ENCODE results near the gene PACRG. TPM values are rescaled to one million over a fixed set of nuclear protein-coding genes. Genes with fewer than 3 reads are reported as not detected.

PACRG gene
- total RNA-seq, 2 experiments from 2014 or later = not detected

GRCh38 chr6:163008626-163009025 lies 280.9 kb downstream of the PACRG start:
- no peaks in the 10 kb centered on the region for H3K79me2 ChIP-seq (ENCODE audit: insufficient read depth, low read depth, low read length)
- H3K4me1 ChIP-seq (ENCODE audit: insufficient read depth, low read length, poor library complexity, severe bottlenecking) = no peaks in the 10 kb centered on the region
- CTCF ChIA-PET (ENCODE audit: unreplicated experiment) = no interaction called here
- no peaks in the 10 kb centered on the region for H3K9me2 ChIP-seq (ENCODE audit: insufficient read depth, low read length)
- POLR2A ChIA-PET = interaction anchor here (0.5 to 2.0 kb wide), 4 partner anchors 8 to 1266 kb away, joined by 3 to 5 read pairs (median 4); no protein-coding TSS in a partner anchor
- no peak overlapping the region for H3K4me2 ChIP-seq (ENCODE audit: low read length)
- no peak for DNase-seq (ENCODE audit: low spot score)
- H3K9me3 ChIP-seq (ENCODE audit: low read length) = no peaks in the 10 kb centered on the region
- H3K27ac ChIP-seq (ENCODE audit: low read depth, low read length, poor library complexity, severe bottlenecking) = no peak overlapping the region
- no peaks in the 10 kb centered on the region for H3K36me3 ChIP-seq (ENCODE audit: insufficient read depth, low read length)
- no peak overlapping the region for H2AFZ ChIP-seq (ENCODE audit: low read length)
- intact Hi-C loops (cut with micrococcal nuclease; ENCODE audit: unreplicated experiment) = no loop called here
- no TSS peak for BruUV-seq (replicated peaks)
- H3K4me3 ChIP-seq (ENCODE audit: low read depth, low read length, poor library complexity, severe bottlenecking) = no peak overlapping the region
- no peaks in the 10 kb centered on the region for H4K20me1 ChIP-seq (ENCODE audit: insufficient read depth, low read length)
- TF ChIP-seq EZH2phosphoT487 (IDR thresholded peaks at IDR 0.05; ENCODE audit: borderline replicate concordance, low read depth, low read length) (no peak), CTCF (conservative IDR thresholded peaks at IDR 0.05; ENCODE audit: low read length) (no peak)

GRCh38 chr6:163010145-163010544 lies 282.4 kb downstream of the PACRG start:
- no peaks in the 10 kb centered on the region for H3K9me2 ChIP-seq (ENCODE audit: insufficient read depth, low read length)
- no peaks in the 10 kb centered on the region for H3K79me2 ChIP-seq (ENCODE audit: insufficient read depth, low read depth, low read length)
- CTCF ChIA-PET (ENCODE audit: unreplicated experiment) = no interaction called here
- no TSS peak for BruUV-seq (replicated peaks)
- no peak for TF ChIP-seq EZH2phosphoT487 (IDR thresholded peaks at IDR 0.05; ENCODE audit: borderline replicate concordance, low read depth, low read length)
- TF ChIP-seq CTCF (conservative IDR thresholded peaks at IDR 0.05; ENCODE audit: low read length) = no peak
- H2AFZ ChIP-seq (ENCODE audit: low read length) = no peak overlapping the region
- no peaks in the 10 kb centered on the region for H3K4me1 ChIP-seq (ENCODE audit: insufficient read depth, low read length, poor library complexity, severe bottlenecking)
- H3K27ac ChIP-seq (ENCODE audit: low read depth, low read length, poor library complexity, severe bottlenecking) = no peak overlapping the region
- H3K4me3 ChIP-seq (ENCODE audit: low read depth, low read length, poor library complexity, severe bottlenecking) = no peak overlapping the region
- POLR2A ChIA-PET = interaction anchor here (1.5 to 2.0 kb wide), 2 partner anchors 9 to 11 kb away, joined by 3 to 5 read pairs; no protein-coding TSS in a partner anchor
- intact Hi-C loops (cut with micrococcal nuclease; ENCODE audit: unreplicated experiment) = no loop called here
- no peak for DNase-seq (ENCODE audit: low spot score)
- H4K20me1 ChIP-seq (ENCODE audit: insufficient read depth, low read length) = no peaks in the 10 kb centered on the region
- no peak overlapping the region for H3K4me2 ChIP-seq (ENCODE audit: low read length)
- no peaks in the 10 kb centered on the region for H3K36me3 ChIP-seq (ENCODE audit: insufficient read depth, low read length)
- no peaks in the 10 kb centered on the region for H3K9me3 ChIP-seq (ENCODE audit: low read length)

GRCh38 chr6:163014736-163015135 lies 287.0 kb downstream of the PACRG start:
- intact Hi-C loops (cut with micrococcal nuclease; ENCODE audit: unreplicated experiment) = no loop called here
- CTCF ChIA-PET (ENCODE audit: unreplicated experiment) = no interaction called here
- no peaks in the 10 kb centered on the region for H4K20me1 ChIP-seq (ENCODE audit: insufficient read depth, low read length)

More at GRCh38 chr6:163014736-163015135, 287.0 kb downstream of the PACRG start:
- no peak for DNase-seq (ENCODE audit: low spot score)
- TF ChIP-seq EZH2phosphoT487 (IDR thresholded peaks at IDR 0.05; ENCODE audit: borderline replicate concordance, low read depth, low read length) (no peak), CTCF (conservative IDR thresholded peaks at IDR 0.05; ENCODE audit: low read length) (no peak)
- H3K36me3 ChIP-seq (ENCODE audit: insufficient read depth, low read length) = no peaks in the 10 kb centered on the region
- H3K4me1 ChIP-seq (ENCODE audit: insufficient read depth, low read length, poor library complexity, severe bottlenecking) = no peaks in the 10 kb centered on the region
- H3K4me3 ChIP-seq (ENCODE audit: low read depth, low read length, poor library complexity, severe bottlenecking) = no peak overlapping the region
- no peaks in the 10 kb centered on the region for H3K79me2 ChIP-seq (ENCODE audit: insufficient read depth, low read depth, low read length)
- BruUV-seq (replicated peaks) = no TSS peak
- H3K4me2 ChIP-seq (ENCODE audit: low read length) = no peak overlapping the region
- H3K9me3 ChIP-seq (ENCODE audit: low read length) = no peaks in the 10 kb centered on the region
- H3K9me2 ChIP-seq (ENCODE audit: insufficient read depth, low read length) = no peaks in the 10 kb centered on the region
- POLR2A ChIA-PET = interaction anchor here (0.6 kb wide), 1 partner anchor 275 kb away, joined by 3 read pairs; no protein-coding TSS in a partner anchor
- no peak overlapping the region for H3K27ac ChIP-seq (ENCODE audit: low read depth, low read length, poor library complexity, severe bottlenecking)
- no peak overlapping the region for H2AFZ ChIP-seq (ENCODE audit: low read length)

Measured in OCI-LY7 (cell line).